GM21381 (cell line): ENCODE measurements around the gene SELENOF.

Experiments
- ATAC-seq: cut with Tn5 transposase; IDR thresholded peaks from one replicate; pipeline ENCODE4 v1.9.1; 2021; ENCODE audit warnings: mild to moderate bottlenecking, moderate library complexity; ENCODE audit not compliant: unreplicated experiment

The SELENOF gene

GRCh38 chr1:86860424-86860823 lies 53.5 kb downstream of the SELENOF start:
- ATAC-seq: no peak

GRCh38 chr1:86860020-86860419 lies 53.9 kb downstream of the SELENOF start:
- ATAC-seq: no peak

- ATAC-seq: no peak
Observed at GRCh38 chr1:86858524-86859261, 55.2 kb downstream of the SELENOF start.

GRCh38 chr1:86856196-86856595 lies 57.7 kb downstream of the SELENOF start:
- no peak for ATAC-seq

- no peak for ATAC-seq
Observed at GRCh38 chr1:86854352-86854751, 59.6 kb downstream of the SELENOF start.

- ATAC-seq: no peak
Observed at GRCh38 chr1:86852782-86853408, 61.0 kb downstream of the SELENOF start.

- ATAC-seq: no peak
Observed at GRCh38 chr1:86852289-86852688, 61.6 kb downstream of the SELENOF start.

GRCh38 chr1:86849756-86850155 lies 64.2 kb downstream of the SELENOF start:
- ATAC-seq: no peak

GRCh38 chr1:86848654-86849053 lies 65.3 kb downstream of the SELENOF start:
- ATAC-seq: no peak

- ATAC-seq: no peak
Observed at GRCh38 chr1:86846164-86846647, 67.7 kb downstream of the SELENOF start.

GRCh38 chr1:86845514-86845913 lies 68.4 kb downstream of the SELENOF start:
- no peak for ATAC-seq

- ATAC-seq: no peak
Observed at GRCh38 chr1:86841116-86841515, 72.8 kb downstream of the SELENOF start.

- ATAC-seq: peak; percentile 85
Observed at GRCh38 chr1:86833461-86834215, 80.3 kb downstream of the SELENOF start.

GRCh38 chr1:86832433-86832832 lies 81.5 kb downstream of the SELENOF start:
- ATAC-seq: no peak

GRCh38 chr1:86829321-86829720 lies 84.6 kb downstream of the SELENOF start:
- ATAC-seq: no peak

- no peak for ATAC-seq
Observed at GRCh38 chr1:86828024-86828423, 85.9 kb downstream of the SELENOF start.

- ATAC-seq: no peak
Observed at GRCh38 chr1:86826856-86827255, 87.1 kb downstream of the SELENOF start.

GRCh38 chr1:86825319-86825718 lies 88.6 kb downstream of the SELENOF start:
- no peak for ATAC-seq

GRCh38 chr1:86823821-86824500 lies 90.0 kb downstream of the SELENOF start:
- no peak for ATAC-seq

GRCh38 chr1:86823386-86823785 lies 90.5 kb downstream of the SELENOF start:
- ATAC-seq: no peak

- ATAC-seq: no peak
Observed at GRCh38 chr1:86822459-86822858, 91.5 kb downstream of the SELENOF start.
